GM19324 (cell line): ENCODE data around the gene SENP6.
"Not testable (repeated sequence)": the region's sequence is repeated elsewhere in the genome, so short reads cannot be mapped to it uniquely, and the experiment has no call there.

Experiments used
- ATAC-seq: cut with Tn5 transposase; IDR thresholded peaks from one replicate; pipeline ENCODE4 v1.9.1; 2021; ENCODE audit warnings: mild to moderate bottlenecking, moderate library complexity; ENCODE audit not compliant: unreplicated experiment, low FRiP score

The SENP6 gene

GRCh38 chr6:75608956-75609533, 7.4 kb downstream of the SENP6 start:
- no peak for ATAC-seq

GRCh38 chr6:75609639-75610590, 8.2 kb downstream of the SENP6 start:
- ATAC-seq: no peak

GRCh38 chr6:75611011-75611701, 9.5 kb downstream of the SENP6 start:
- no peak for ATAC-seq

GRCh38 chr6:75611702-75612375, 10.2 kb downstream of the SENP6 start:
- no peak for ATAC-seq

- ATAC-seq: no peak
Observed at GRCh38 chr6:75612434-75612833, 10.8 kb downstream of the SENP6 start.

- no peak for ATAC-seq
Observed at GRCh38 chr6:75613056-75613501, 11.4 kb downstream of the SENP6 start.

GRCh38 chr6:75618437-75618836, 16.8 kb downstream of the SENP6 start:
- no peak for ATAC-seq

- ATAC-seq: no peak
Observed at GRCh38 chr6:75619230-75619899, 17.7 kb downstream of the SENP6 start.

GRCh38 chr6:75620381-75621304, 19.0 kb downstream of the SENP6 start:
- no peak for ATAC-seq

- no peak for ATAC-seq
Observed at GRCh38 chr6:75621846-75622245, 20.2 kb downstream of the SENP6 start.

- no peak for ATAC-seq
Observed at GRCh38 chr6:75623491-75623890, 21.8 kb downstream of the SENP6 start.

GRCh38 chr6:75624335-75624734, 22.7 kb downstream of the SENP6 start:
- ATAC-seq: no peak

GRCh38 chr6:75624988-75625387, 23.3 kb downstream of the SENP6 start:
- no peak for ATAC-seq

GRCh38 chr6:75626561-75626960, 24.9 kb downstream of the SENP6 start:
- ATAC-seq: no peak

GRCh38 chr6:75627708-75628107, 26.0 kb downstream of the SENP6 start:
- ATAC-seq: not testable (repeated sequence)

- no peak for ATAC-seq
Observed at GRCh38 chr6:75631859-75632635, 30.4 kb downstream of the SENP6 start.

GRCh38 chr6:75633045-75633444, 31.4 kb downstream of the SENP6 start:
- no peak for ATAC-seq

- no peak for ATAC-seq
Observed at GRCh38 chr6:75642311-75642710, 40.6 kb downstream of the SENP6 start.
